Smooth muscle cell (in vitro differentiated cells): ENCODE data around the gene CHRM3. TPM values are rescaled to one million over a fixed set of nuclear protein-coding genes. Genes with fewer than 3 reads are reported as not detected.

ENCODE experiments used
- DNase-seq: peaks from one replicate; lab custom pipeline; 2025; ENCODE audit not compliant: unreplicated experiment; lab: John Stamatoyannopoulos, UW
- H2AFZ ChIP-seq: fragments of 200-600 bp; sonication (generic); 2 replicates; pipeline ENCODE4 v1.6.0; 2016; ENCODE audit warnings: antibody characterized with exemption, low read depth, mild to moderate bottlenecking
- H3F3A ChIP-seq: fragments of 200-600 bp; sonication (generic); 2 replicates; pipeline ENCODE4 v1.6.0; 2017; ENCODE audit warnings: antibody characterized with exemption, low read depth
- H3K27ac ChIP-seq: fragments of 200-600 bp; sonication (generic); 2 replicates; pipeline ENCODE4 v1.5.1; 2016; ENCODE audit warnings: low read depth, mild to moderate bottlenecking
- H3K27me3 ChIP-seq: fragments of 200-600 bp; sonication (generic); 2 replicates; pipeline ENCODE4 v1.6.1; 2016; ENCODE audit warnings: low read depth, mild to moderate bottlenecking
- H3K36me3 ChIP-seq: fragments of 200-600 bp; sonication (generic); 2 replicates; pipeline ENCODE4 v1.5.1; 2016; ENCODE audit warnings: low read depth
- H3K4me1 ChIP-seq: fragments of 200-600 bp; sonication (generic); 2 replicates; pipeline ENCODE4 v1.5.1; 2016; ENCODE audit warnings: low read depth
- H3K4me2 ChIP-seq: fragments of 200-600 bp; sonication (generic); 2 replicates; pipeline ENCODE4 v1.6.0; 2016; ENCODE audit warnings: mild to moderate bottlenecking
- H3K4me3 ChIP-seq: fragments of 200-600 bp; sonication (generic); 2 replicates; pipeline ENCODE4 v1.5.1; 2016; ENCODE audit warnings: mild to moderate bottlenecking
- H3K79me2 ChIP-seq: fragments of 200-600 bp; sonication (generic); 2 replicates; pipeline ENCODE4 v1.6.0; 2016; ENCODE audit warnings: low read depth, mild to moderate bottlenecking
- H3K9ac ChIP-seq: fragments of 200-600 bp; sonication (generic); 2 replicates; pipeline ENCODE4 v1.6.0; 2016; ENCODE audit warnings: low read depth
- H3K9me3 ChIP-seq: fragments of 200-600 bp; sonication (generic); replicated peaks from 2 replicates; pipeline ENCODE4 v1.5.1; 2016; ENCODE audit warnings: low read depth
- H4K20me1 ChIP-seq: fragments of 200-600 bp; sonication (generic); 2 replicates; pipeline ENCODE4 v1.6.0; 2016; ENCODE audit warnings: low read depth
- WGBS: methylation state at CpG from one replicate; pipeline ENCODE4 v1.1.7; 2016; ENCODE audit warnings: low lambda C conversion rate; 5-methylcytosine and 5-hydroxymethylcytosine counted together
- polyA plus RNA-seq: library from polyadenylated mRNA; unstranded; fragments of >200 nt; fragmentation: Nextera tagmentation; extraction: Ambion mirVana; gene quantifications from 2 replicates; pipeline ENCODE4 v1.2.1, GENCODE V29; 2016
- total RNA-seq: library from RNA; depleted of rRNA; stranded (reverse); fragments of >200 nt; gene quantifications from 2 replicates; pipeline ENCODE4 v1.2.3, GENCODE V29; 2014
- TF ChIP-seq, protein P1 (sequence below): fragments of 200-600 bp; sonication (generic); IDR thresholded peaks from 2 replicates; pipeline ENCODE4 v1.5.1; 2017; ENCODE audit warnings: borderline replicate concordance, mild to moderate bottlenecking, antibody characterized with exemption; ENCODE audit not compliant: insufficient read depth, poor library complexity, severe bottlenecking

The CHRM3 gene
- total RNA-seq (15.4 and 20.3 TPM in 2 replicates), polyA plus RNA-seq (2.4 and 17.4 TPM in 2 replicates)

DNA sequence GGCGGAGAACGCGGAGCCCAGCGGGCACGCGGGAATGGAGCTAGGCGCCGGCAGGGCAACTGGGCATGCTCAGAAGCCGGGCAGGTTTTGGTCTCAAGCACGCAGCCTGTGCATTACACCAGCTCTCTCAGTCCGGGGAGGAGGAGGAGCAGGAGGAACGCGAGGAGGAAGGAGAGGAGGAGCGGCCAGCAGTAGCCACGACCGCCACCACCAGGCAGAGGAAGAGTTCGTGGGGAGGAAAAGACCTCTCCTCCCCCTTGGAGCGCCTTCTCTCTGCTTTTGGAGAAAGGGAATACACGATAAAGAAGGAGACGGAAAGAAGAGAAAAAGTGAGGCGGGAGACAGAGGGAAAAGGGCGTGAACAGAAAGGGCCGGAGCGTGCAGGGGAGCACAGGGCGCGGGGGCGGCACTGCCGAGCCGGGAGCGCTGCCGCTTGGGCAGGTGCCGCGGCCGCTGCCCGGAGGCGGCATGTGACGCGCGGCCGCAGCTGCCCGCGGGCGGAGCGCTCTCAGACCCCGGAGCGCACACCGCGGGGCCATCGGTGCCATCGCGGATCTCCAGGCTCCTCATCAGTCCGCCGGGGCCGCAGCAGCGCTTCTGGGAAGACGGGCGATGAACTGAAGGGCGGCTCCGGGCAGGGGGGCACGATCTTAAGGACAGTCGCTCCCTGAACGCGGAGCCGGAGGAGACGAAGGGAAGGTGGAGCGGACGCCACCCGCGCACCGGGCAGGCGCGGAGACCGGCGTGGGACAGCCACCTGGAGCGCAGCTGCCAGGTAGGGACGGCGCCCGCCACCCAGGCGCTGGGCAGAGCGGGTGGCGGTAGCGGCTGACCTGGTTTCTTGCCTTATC, at the start of gene CHRM3:
Gene CHRM3 (plus strand): TSS at position 116 of the 851 bp plus-strand sequence. CDS start 520,884 bp downstream, outside the sequence.
- peak within 1 kb of the TSS; percentile 97 for H3K4me2 ChIP-seq
- no peaks in the 10 kb centered on the region for H3F3A ChIP-seq
- H3K4me3 ChIP-seq, result peak within 1 kb of the TSS; percentile 63
- H4K20me1 ChIP-seq, result no peaks in the 10 kb centered on the region
- no peaks in the 10 kb centered on the region for H3K36me3 ChIP-seq
- no peaks in the 10 kb centered on the region for H3K4me1 ChIP-seq
- under 1% methylated on average over 78 of the region's 82 CpGs for WGBS
- no peak for DNase-seq
- H2AFZ ChIP-seq, result peak within 1 kb of the TSS; percentile 64
- H3K27me3 ChIP-seq, result peaks cover 70% of the 10 kb centered on the region
- no peak within 1 kb of the TSS for H3K27ac ChIP-seq
- no peak within 1 kb of the TSS for H3K9ac ChIP-seq
- TF ChIP-seq, protein P1, sequence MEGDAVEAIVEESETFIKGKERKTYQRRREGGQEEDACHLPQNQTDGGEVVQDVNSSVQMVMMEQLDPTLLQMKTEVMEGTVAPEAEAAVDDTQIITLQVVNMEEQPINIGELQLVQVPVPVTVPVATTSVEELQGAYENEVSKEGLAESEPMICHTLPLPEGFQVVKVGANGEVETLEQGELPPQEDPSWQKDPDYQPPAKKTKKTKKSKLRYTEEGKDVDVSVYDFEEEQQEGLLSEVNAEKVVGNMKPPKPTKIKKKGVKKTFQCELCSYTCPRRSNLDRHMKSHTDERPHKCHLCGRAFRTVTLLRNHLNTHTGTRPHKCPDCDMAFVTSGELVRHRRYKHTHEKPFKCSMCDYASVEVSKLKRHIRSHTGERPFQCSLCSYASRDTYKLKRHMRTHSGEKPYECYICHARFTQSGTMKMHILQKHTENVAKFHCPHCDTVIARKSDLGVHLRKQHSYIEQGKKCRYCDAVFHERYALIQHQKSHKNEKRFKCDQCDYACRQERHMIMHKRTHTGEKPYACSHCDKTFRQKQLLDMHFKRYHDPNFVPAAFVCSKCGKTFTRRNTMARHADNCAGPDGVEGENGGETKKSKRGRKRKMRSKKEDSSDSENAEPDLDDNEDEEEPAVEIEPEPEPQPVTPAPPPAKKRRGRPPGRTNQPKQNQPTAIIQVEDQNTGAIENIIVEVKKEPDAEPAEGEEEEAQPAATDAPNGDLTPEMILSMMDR, result no peak
- no peaks in the 10 kb centered on the region for H3K9me3 ChIP-seq
- H3K79me2 ChIP-seq, result no peaks in the 10 kb centered on the region

DNA sequence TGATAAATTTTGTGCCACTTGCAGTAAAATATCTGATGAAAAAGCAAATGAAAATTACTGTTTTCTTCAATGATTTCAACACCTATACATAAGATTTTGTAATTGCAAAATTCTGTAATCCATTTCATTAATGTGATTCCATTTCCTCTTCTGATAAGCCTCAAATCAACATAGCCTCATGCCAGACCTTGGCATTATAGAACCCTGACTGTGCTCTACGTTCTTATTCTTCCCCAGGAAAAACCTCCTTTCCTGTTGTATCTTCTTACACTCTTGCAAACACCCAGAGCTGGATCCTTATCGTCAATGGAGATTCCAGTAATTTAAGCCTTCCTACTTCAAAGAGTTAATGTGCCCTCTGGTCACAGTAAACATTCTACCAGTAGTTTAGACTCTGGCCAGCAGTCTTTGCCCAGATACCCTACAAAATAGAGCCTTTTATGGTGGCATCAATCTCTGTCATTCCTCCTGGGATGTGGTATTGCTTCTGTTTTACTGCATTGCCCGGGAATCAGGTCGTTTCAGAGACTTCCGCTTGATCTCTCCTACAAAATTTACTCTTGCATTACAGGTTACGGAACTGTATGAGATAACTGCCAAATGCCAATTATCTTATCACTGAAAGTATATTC, 48.5 kb upstream of the CHRM3 start:
- H3F3A ChIP-seq, result no peaks in the 10 kb centered on the region
- no peaks in the 10 kb centered on the region for H4K20me1 ChIP-seq
- H3K4me2 ChIP-seq, result no peak overlapping the region
- no peaks in the 10 kb centered on the region for H3K27me3 ChIP-seq
- TF ChIP-seq, protein P1, result no peak
- no peaks in the 10 kb centered on the region for H3K36me3 ChIP-seq
- H2AFZ ChIP-seq, result no peak overlapping the region
- no peak overlapping the region for H3K27ac ChIP-seq
- H3K4me1 ChIP-seq, result no peaks in the 10 kb centered on the region
- H3K79me2 ChIP-seq, result no peaks in the 10 kb centered on the region
- no peak overlapping the region for H3K9ac ChIP-seq
- H3K9me3 ChIP-seq, result no peaks in the 10 kb centered on the region
- no peak overlapping the region for H3K4me3 ChIP-seq
- WGBS, result 40% methylated on average over 6 of the region's 6 CpGs
- DNase-seq, result no peak

DNA sequence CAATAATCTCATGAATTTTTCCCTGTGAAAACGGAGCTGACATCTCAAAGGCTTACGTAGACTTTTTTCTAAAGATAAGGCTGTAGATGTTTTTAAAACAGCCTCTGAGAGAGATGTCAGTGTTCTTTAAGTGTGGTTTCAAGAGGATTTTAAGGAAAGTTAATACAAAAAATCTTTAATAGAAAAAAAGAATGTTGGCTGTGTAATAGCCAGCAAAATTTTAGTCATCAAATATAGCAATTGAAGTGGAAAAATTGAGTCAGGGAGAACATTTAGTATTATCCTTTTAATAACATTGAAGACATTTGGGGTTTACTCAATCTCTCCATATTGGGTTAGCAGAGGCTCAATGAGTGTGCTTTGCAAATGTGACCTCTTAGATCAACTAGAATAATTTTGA, 38.6 kb upstream of the CHRM3 start:
- no peaks in the 10 kb centered on the region for H3K36me3 ChIP-seq
- H3F3A ChIP-seq, result no peaks in the 10 kb centered on the region
- H3K9ac ChIP-seq, result no peak overlapping the region
- H3K79me2 ChIP-seq, result no peaks in the 10 kb centered on the region
- H3K4me3 ChIP-seq, result no peak overlapping the region
- peak overlapping the region; percentile 64 for H2AFZ ChIP-seq
- no peaks in the 10 kb centered on the region for H3K27me3 ChIP-seq
- DNase-seq, result no peak
- H3K27ac ChIP-seq, result no peak overlapping the region
- H3K9me3 ChIP-seq, result no peaks in the 10 kb centered on the region
- H3K4me1 ChIP-seq, result no peaks in the 10 kb centered on the region
- TF ChIP-seq, protein P1, result no peak
- H4K20me1 ChIP-seq, result no peaks in the 10 kb centered on the region
- no peak overlapping the region for H3K4me2 ChIP-seq
- 41% methylated on average over 2 of the region's 2 CpGs for WGBS
